CD4-positive, alpha-beta T cell treated with Interferon alpha-2 for 1 hour (primary cell): ENCODE measurements around the gene PXMP4.

ENCODE experiments used
- DNase-seq, 2 donors: peaks; one replicate each; pipeline ENCODE4 v3.0.0-alpha.2; 2020 to 2022

The PXMP4 gene

GRCh38 chr20:33731693-33732165 lies 11.6 kb upstream of the PXMP4 start, which contains the start of gene ZNF341:
TSS of gene ZNF341 (plus strand) at chr20:33731996. CDS start at chr20:33732022, 26 bp downstream.
- peak in 1 of 2 donors; percentile 92 for DNase-seq

- DNase-seq, result no peak
Observed at GRCh38 chr20:33730946-33731692, 11.0 kb upstream of the PXMP4 start.

GRCh38 chr20:33729101-33729500 lies 9.0 kb upstream of the PXMP4 start:
- DNase-seq, result no peak

- no peak for DNase-seq
Observed at GRCh38 chr20:33728463-33728862, 8.4 kb upstream of the PXMP4 start.

- DNase-seq, result no peak
Observed at GRCh38 chr20:33727806-33728205, 7.7 kb upstream of the PXMP4 start.

- no peak for DNase-seq
Observed at GRCh38 chr20:33727115-33727479, 7.0 kb upstream of the PXMP4 start.

- DNase-seq, result no peak
Observed at GRCh38 chr20:33725607-33726264, 5.6 kb upstream of the PXMP4 start.

- no peak for DNase-seq
Observed at GRCh38 chr20:33724439-33725094, 4.5 kb upstream of the PXMP4 start.

GRCh38 chr20:33721391-33722140 lies 1.5 kb upstream of the PXMP4 start:
- no peak for DNase-seq

- no peak for DNase-seq
Observed at GRCh38 chr20:33719277-33719988, 677 bp downstream of the PXMP4 start.

- no peak for DNase-seq
Observed at GRCh38 chr20:33716498-33716897, 3.6 kb downstream of the PXMP4 start.

- no peak for DNase-seq
Observed at GRCh38 chr20:33713865-33714367, 6.2 kb downstream of the PXMP4 start.

GRCh38 chr20:33711446-33711738 lies 8.7 kb downstream of the PXMP4 start:
- no peak for DNase-seq

GRCh38 chr20:33710681-33711445 lies 9.2 kb downstream of the PXMP4 start:
- DNase-seq, result no peak

- DNase-seq, result no peak
Observed at GRCh38 chr20:33709905-33710541, 10.1 kb downstream of the PXMP4 start.

GRCh38 chr20:33709398-33709797 lies 10.7 kb downstream of the PXMP4 start:
- no peak for DNase-seq

GRCh38 chr20:33707668-33708067 lies 12.4 kb downstream of the PXMP4 start:
- DNase-seq, result no peak

- no peak for DNase-seq
Observed at GRCh38 chr20:33704197-33704924, 15.7 kb downstream of the PXMP4 start.

- DNase-seq, result no peak
Observed at GRCh38 chr20:33703498-33704137, 16.5 kb downstream of the PXMP4 start.

- no peak for DNase-seq
Observed at GRCh38 chr20:33702861-33703260, 17.2 kb downstream of the PXMP4 start.
